Osteocyte (in vitro differentiated cells): ENCODE results near the gene STXBP5L. TPM values are rescaled to one million over a fixed set of nuclear protein-coding genes. Genes with fewer than 3 reads are reported as not detected.
"Not testable (repeated sequence)": the region's sequence is repeated elsewhere in the genome, so short reads cannot be mapped to it uniquely, and the experiment has no call there.

Source experiments
- DNase-seq: peaks from one replicate; pipeline ENCODE4 v3.0.0; 2021; ENCODE audit warnings: mixed read lengths; ENCODE audit not compliant: unreplicated experiment; ENCODE audit errors: extremely low spot score
- H3K27ac Mint-ChIP-seq: one replicate; pipeline ENCODE4 v1.8.0; 2021; ENCODE audit warnings: mild to moderate bottlenecking, mixed read lengths; ENCODE audit not compliant: unreplicated experiment
- H3K27me3 Mint-ChIP-seq: one replicate; pipeline ENCODE4 v1.8.0; 2021; ENCODE audit warnings: mixed read lengths; ENCODE audit not compliant: unreplicated experiment
- H3K36me3 Mint-ChIP-seq: one replicate; pipeline ENCODE4 v1.8.0; 2021; ENCODE audit warnings: mixed read lengths; ENCODE audit not compliant: unreplicated experiment
- H3K4me1 Mint-ChIP-seq: one replicate; pipeline ENCODE4 v1.8.0; 2021; ENCODE audit warnings: mixed read lengths; ENCODE audit not compliant: unreplicated experiment
- H3K4me3 Mint-ChIP-seq: one replicate; pipeline ENCODE4 v1.8.0; 2021; ENCODE audit warnings: mild to moderate bottlenecking, moderate library complexity, mixed read lengths; ENCODE audit not compliant: unreplicated experiment
- H3K9me3 Mint-ChIP-seq: one replicate; pipeline ENCODE4 v1.8.0; 2021; ENCODE audit warnings: mixed read lengths; ENCODE audit not compliant: unreplicated experiment
- CTCF ChIP-seq: fragments of 200-600 bp; sonication (generic); IDR thresholded peaks from 2 replicates; pipeline ENCODE4 v1.5.0; 2021; ENCODE audit warnings: antibody characterized with exemption, mild to moderate bottlenecking, moderate library complexity
- total RNA-seq: library from RNA; stranded (reverse); gene quantifications from 2 replicates; pipeline ENCODE4 v1.2.1, GENCODE V29; 2021

The STXBP5L gene
- total RNA-seq, 1 donor from 2014 or later, result not detected

DNA sequence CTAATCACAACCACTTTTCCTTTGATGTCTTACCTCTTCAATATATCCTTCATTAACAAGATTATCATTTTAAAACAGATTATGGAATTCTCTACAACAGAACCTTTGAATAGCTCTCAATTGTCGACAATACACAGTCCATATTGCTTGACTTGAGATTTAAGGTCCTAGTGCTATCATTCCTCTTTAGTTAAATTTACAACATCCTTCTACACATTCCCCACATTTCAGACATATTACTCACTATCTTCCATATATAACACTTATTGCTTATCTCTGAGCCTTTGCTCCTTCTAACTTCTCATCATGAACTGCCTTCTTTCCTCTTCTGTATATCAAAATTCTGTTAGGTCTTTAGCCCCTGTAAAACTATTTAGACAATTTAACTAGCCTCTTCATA, 247.0 kb downstream of the STXBP5L start:
- TF ChIP-seq CTCF, result no peak
- no peaks in the 10 kb centered on the region for H3K36me3 Mint-ChIP-seq
- no peak overlapping the region for H3K4me3 Mint-ChIP-seq
- H3K27me3 Mint-ChIP-seq, result no peaks in the 10 kb centered on the region
- no peak for DNase-seq
- no peaks in the 10 kb centered on the region for H3K9me3 Mint-ChIP-seq
- no peaks in the 10 kb centered on the region for H3K4me1 Mint-ChIP-seq
- no peak overlapping the region for H3K27ac Mint-ChIP-seq

DNA sequence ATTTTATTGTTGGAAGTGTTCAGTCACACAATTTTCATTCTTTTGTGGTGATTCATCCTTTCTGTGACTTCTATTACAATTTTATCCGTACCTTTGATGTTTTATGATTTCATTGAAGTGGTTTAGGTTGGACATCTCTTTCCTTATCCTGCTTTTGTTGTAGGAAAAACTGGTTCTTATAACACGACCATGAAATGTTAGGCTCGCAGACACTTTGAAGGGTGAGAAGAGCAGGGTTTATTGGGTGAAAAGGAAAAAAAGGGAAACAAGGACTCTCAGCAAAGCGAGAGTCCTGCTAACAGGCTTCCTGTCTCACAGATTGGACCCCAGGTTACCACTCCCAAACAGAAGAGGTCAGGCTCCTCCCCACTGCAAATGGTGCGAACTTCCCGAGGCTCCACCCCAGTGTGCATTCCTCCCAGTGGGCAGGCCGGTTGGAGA, 257.4 kb downstream of the STXBP5L start:
- no peaks in the 10 kb centered on the region for H3K9me3 Mint-ChIP-seq
- no peak overlapping the region for H3K4me3 Mint-ChIP-seq
- H3K27me3 Mint-ChIP-seq, result peaks cover 2% of the 10 kb centered on the region
- H3K27ac Mint-ChIP-seq, result no peak overlapping the region
- TF ChIP-seq CTCF, result no peak
- DNase-seq, result no peak
- H3K4me1 Mint-ChIP-seq, result no peaks in the 10 kb centered on the region
- H3K36me3 Mint-ChIP-seq, result no peaks in the 10 kb centered on the region

DNA sequence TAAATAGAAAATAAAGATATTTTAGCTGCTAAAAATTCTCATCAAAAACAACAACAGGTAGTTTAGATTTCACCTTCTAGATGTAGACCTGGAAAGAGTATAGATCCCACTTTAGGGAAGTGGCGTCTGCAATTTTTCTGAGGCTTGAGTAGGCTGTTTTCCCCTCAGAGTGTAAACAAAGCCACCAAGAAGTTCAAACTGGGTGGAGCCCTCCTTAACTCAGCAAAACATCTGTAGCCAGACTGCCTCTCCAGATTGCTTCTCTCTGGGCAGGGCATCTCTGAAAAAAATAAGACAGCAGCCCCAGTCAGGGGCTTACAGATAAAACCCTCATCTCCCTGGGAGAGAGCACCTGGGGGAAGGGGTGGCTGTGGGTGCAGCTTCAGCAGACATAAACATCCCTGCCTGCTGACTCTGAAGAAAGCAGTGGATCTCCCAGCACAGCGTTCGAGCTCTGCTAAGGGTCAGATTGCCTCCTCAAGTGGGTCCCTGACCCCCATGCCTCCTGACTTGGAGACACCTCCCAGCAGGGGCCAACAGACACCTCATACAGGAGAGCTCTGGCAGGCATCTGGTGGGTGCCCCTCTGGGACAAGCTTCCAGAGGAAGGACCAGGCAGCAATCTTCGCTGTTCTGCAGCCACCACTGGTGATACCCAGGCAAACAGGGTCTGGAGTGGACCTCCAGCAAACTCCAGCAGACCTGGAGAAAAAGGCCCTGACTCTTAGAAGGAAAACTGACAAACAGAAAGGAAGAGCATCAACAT, 259.6 kb downstream of the STXBP5L start:
- peaks cover 2% of the 10 kb centered on the region for H3K27me3 Mint-ChIP-seq
- H3K9me3 Mint-ChIP-seq, result no peaks in the 10 kb centered on the region
- H3K27ac Mint-ChIP-seq, result no peak overlapping the region
- no peaks in the 10 kb centered on the region for H3K4me1 Mint-ChIP-seq
- no peak for DNase-seq
- H3K36me3 Mint-ChIP-seq, result no peaks in the 10 kb centered on the region
- H3K4me3 Mint-ChIP-seq, result no peak overlapping the region
- no peak for TF ChIP-seq CTCF

DNA sequence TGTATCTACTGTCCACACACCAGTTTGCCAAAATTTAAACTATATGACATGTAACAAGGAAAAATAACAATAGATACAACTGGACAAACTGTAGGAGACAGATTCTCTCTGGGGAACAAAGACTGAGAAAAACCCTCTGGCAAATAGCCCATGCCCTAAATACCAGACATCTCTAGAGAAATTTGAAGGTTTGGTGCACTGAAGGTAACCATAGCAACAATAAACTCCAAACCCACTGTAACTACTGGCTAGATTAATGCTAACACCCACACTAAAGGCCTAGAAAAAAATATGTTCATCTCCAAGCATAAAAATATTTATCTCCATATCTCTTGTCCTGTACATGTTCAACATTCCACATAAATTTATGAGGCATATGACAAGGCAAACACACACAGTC, 267.1 kb downstream of the STXBP5L start:
- no peak for DNase-seq
- peaks cover 3% of the 10 kb centered on the region for H3K4me1 Mint-ChIP-seq
- no peak overlapping the region for H3K4me3 Mint-ChIP-seq
- H3K27me3 Mint-ChIP-seq, result no peaks in the 10 kb centered on the region
- no peak for TF ChIP-seq CTCF
- H3K36me3 Mint-ChIP-seq, result no peaks in the 10 kb centered on the region
- H3K27ac Mint-ChIP-seq, result no peak overlapping the region
- H3K9me3 Mint-ChIP-seq, result peaks cover 9% of the 10 kb centered on the region

- H3K4me1 Mint-ChIP-seq, H3K27ac Mint-ChIP-seq, H3K36me3 Mint-ChIP-seq, H3K4me3 Mint-ChIP-seq, DNase-seq, H3K27me3 Mint-ChIP-seq: not testable (repeated sequence)
- peaks cover 18% of the 10 kb centered on the region for H3K9me3 Mint-ChIP-seq
Observed at GRCh38 chr3:121190626-121191025, 282.6 kb downstream of the STXBP5L start.
